Measurements from ENCODE around the gene RABGAP1L.
"Not testable (repeated sequence)": the region's sequence is repeated elsewhere in the genome, so short reads cannot be mapped to it uniquely, and the experiment has no call there.

Gene RABGAP1L

DNA sequence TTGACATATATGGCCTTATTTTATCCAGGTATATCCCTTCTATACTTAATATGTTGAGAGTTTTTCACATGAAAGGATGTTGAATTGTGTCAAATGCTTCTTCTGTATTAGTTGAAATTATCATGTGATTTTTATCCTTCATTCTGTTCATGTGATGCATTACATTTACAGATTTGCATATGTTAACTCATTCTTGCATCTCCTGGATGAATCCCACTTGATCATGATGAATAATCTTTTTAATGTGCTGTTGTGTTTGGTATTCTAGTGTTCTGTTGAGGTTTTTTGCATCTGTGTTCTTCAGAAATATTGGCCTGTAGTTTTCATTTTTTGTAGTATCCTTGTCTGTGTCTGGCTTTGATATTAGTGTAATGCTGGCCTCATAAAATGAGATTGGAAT lies 150.2 kb downstream of the RABGAP1L start:
- TF ChIP-seq ZFX (IDR thresholded peaks at IDR 0.05), result no peak
- TF ChIP-seq CTCF (conservative IDR thresholded peaks at IDR 0.05), result no peak
- no peak overlapping the region for H3K27ac ChIP-seq

GRCh38 chr1:174314433-174314832 lies 155.1 kb downstream of the RABGAP1L start:
- no peak for TF ChIP-seq CTCF (conservative IDR thresholded peaks at IDR 0.05)
- no peak for TF ChIP-seq ZFX (IDR thresholded peaks at IDR 0.05)
- no peak overlapping the region for H3K27ac ChIP-seq

DNA sequence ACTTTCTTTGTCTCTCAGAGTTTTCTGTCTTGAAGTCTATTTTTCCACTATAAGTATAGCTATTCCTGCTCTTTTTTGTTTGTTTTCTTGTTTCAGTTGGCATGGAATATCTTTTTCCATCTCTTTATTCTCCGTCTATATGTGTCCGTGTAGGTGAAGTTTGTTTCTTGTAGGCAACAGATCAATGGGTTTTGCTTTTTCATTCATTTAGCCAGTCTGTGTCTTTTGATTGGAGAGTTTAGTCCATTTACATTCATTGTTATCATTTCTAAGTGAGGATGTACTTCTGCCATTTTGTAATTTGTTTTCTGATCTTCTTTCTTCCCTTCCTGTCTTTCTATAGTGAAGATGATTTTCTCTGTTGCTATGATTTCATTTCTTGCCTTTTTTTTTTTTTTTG lies 155.9 kb downstream of the RABGAP1L start:
- TF ChIP-seq ZFX (IDR thresholded peaks at IDR 0.05), result no peak
- no peak for TF ChIP-seq CTCF (conservative IDR thresholded peaks at IDR 0.05)
- no peak overlapping the region for H3K27ac ChIP-seq

- not testable (repeated sequence) for H3K27ac ChIP-seq
Observed at GRCh38 chr1:174320897-174321296, 161.6 kb downstream of the RABGAP1L start.

DNA sequence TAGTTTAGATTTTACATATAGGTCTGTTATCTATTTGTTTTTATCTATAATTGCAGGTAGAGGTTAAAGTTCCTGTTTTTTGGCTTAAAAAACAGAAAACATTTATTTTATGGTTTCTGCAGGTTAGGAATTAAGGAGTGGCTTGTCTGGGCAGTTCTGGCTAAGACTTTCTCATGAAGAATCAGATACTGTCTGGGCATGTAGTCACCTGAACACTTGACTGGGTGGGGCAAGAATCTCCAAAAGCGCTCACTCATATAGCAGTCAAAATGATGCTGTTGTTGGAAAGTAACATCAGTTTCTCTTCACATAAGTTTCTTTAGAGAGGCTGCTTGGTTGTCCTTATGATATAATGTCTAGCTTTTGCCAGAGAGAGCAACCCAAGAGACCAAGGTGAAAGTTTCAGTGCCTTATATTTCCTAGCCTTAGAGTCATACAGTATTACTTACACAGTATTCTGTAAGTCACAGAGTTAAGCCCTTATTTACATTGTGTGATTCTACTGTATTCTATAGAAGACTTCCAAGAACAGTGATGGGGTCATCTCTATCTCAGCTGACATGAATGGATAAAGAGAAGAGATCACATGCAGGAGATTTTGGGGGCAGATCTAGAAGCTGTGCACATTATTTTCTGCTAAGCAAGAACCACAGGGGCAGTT lies 163.0 kb downstream of the RABGAP1L start:
- H3K27ac ChIP-seq, result no peak overlapping the region
- no peak for TF ChIP-seq ZFX (IDR thresholded peaks at IDR 0.05)

DNA sequence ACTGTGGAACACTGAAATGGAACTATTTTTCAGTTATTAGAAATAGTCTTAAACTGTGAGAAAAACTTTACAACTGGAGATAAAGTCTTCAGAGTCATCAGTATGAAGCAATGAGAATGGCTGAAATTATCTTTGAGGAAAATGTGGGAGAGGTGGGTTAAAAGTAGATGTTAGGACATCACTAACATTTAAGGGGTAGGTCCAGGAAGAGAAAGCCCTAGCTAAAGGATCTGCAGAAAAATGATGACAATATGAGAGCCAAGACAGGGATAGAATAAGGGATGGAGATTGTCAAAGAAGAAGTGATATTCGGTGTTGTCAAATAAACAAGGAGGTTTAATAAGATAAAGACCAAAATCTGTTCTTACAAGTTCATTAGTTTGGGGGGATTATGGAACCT lies 165.2 kb downstream of the RABGAP1L start:
- no peak for TF ChIP-seq CTCF (conservative IDR thresholded peaks at IDR 0.05)
- TF ChIP-seq ZFX (IDR thresholded peaks at IDR 0.05), result no peak
- H3K27ac ChIP-seq, result no peak overlapping the region

DNA sequence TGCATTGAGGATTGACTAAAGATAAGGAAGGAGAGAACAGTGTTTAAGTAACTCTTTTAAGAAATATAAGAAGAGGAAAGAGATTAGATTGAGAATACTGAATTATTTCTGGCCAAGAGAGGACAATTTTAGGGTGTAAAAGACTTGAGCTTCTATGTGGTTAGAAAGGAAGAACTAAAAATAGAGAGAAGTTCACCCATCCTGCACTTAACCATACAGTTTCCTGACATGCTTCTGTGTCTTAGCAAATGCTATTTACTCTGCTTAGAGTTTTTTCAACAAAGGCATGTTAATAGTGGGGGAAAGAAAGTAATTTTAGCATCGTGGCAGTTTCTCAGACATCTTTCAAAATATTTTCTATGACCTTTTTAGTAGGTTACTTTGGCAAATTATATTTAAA lies 165.6 kb downstream of the RABGAP1L start:
- no peak overlapping the region for H3K27ac ChIP-seq
- TF ChIP-seq CTCF (conservative IDR thresholded peaks at IDR 0.05), result no peak
- TF ChIP-seq ZFX (IDR thresholded peaks at IDR 0.05), result no peak

DNA sequence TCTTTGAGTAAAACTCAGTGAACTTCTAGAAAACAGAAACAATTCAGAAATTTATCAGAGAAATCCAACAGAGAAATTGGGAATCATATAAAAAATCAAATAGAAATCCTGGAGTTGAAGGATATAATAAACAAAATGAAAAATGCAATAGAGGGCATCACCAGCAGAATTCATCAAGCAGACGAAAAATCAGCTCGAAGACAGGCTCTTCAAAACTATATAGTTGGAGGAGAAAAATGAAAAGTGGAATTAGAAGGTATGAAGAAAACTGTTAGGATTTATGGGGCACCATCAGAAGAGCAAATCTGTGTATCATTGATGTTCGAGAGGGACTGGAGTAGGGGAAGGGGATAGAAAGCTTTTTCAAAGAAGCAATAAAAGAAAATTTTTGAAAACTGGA lies 167.0 kb downstream of the RABGAP1L start:
- H3K27ac ChIP-seq, result no peak overlapping the region
- no peak for TF ChIP-seq ZFX (IDR thresholded peaks at IDR 0.05)
- TF ChIP-seq CTCF (conservative IDR thresholded peaks at IDR 0.05), result no peak

Measured in C4-2B (cell line).